ENCODE measurements around the gene MRPS15.
A peak's percentile ranks its signal among the peaks of the same experiment; 100 is the strongest.

Gene MRPS15

DNA sequence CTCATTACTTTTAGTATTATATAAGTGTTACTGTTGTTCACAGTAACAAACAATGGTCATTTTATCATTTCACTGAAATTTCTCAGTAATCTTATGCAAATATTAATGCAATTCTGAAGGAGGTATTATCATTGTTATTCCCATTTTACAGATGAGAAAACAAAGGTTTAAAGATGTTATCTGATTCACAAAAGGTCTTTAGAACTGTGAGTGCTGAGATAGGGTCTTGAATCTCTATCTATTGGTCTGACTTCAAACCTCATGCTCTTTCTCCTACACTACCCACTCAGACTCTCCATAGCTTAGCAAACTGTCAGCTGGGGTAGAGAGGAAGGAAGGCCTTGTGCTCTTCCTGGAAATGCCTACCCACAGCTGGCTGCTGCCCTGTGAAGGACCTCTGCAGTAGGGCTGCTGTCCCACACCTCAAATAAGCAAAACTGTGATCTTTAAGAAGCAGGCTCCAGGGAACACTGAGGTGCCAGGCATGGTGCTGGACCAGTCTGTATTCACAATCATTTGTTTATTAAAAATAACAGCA, 7.7 kb downstream of the MRPS15 start:
- DNase-seq, result no peak

DNA sequence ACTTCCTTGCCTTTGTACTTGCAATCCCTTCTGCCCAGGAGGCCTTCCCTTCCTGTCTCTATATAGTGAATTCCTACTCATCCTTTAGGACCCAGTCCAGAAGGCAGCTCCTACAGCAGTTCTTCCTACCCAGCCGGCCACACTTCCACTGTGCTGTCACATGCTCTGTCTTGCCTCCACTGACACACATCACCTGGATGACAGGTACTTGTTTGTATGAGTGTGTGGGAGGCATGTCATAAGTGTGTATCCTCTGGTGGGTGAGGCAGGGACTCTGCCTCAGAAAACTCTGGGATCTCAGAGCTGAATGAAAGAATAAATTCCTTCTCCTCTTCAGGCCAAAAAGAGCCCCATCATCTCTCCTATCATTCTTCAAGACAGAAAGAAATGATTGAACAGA, 8.8 kb downstream of the MRPS15 start:
- DNase-seq, result no peak

DNA sequence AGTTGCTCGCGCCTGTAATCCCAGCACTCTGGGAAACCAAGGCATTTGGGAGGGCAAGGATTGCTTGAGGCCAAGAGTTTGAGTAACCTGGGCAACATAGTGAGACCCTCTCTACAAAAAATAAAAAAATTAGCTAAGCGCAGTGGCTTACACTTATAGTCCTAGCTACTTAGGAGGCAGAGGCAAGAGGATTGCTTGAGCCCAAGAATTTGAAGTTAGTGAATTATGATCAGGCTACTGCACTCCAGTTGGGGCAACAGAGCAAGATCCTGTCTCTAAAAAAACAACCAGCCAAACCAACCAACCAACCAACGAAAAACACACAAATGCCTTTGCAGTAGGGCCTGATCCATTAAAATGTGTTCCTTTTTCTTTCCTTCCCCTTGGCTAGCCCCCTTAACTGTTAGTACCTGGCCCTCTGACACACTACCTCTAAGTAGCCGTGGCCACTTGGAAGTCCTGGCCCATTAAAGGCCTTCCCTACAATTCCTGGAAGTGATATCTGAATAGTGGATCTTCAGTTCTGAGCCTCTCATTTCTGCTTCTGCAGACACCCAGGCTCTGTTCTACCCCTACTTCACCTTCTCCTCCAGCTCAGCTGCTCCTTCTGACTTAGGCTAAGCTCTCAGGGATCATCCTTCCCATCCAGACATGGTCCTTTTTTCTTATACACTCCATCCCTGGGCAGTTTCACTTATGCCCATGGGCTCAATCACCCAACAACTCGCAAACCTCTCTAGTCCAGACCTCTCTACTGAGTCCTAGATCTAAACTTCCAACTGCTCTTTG, 10.4 kb downstream of the MRPS15 start:
- DNase-seq, result no peak

DNA sequence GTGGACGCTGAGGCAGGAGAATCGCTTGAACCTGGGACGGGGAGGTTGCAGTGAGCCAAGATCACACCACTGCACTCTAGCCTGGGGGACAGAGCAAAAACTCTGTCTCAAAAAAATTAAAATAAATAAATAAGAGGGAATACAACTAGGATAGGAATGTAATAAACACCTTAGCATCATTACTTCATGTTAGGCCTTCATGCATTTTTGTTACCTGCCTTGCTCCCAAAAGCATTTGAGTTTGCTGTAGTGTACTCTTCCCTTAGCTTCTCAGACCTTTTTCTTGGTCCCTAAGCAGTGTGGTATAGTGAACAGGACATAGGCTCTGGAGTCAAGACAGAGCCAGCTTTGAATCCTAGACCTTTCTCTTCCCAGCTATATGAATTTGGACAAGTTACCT, 11.1 kb downstream of the MRPS15 start:
- no peak for DNase-seq

DNA sequence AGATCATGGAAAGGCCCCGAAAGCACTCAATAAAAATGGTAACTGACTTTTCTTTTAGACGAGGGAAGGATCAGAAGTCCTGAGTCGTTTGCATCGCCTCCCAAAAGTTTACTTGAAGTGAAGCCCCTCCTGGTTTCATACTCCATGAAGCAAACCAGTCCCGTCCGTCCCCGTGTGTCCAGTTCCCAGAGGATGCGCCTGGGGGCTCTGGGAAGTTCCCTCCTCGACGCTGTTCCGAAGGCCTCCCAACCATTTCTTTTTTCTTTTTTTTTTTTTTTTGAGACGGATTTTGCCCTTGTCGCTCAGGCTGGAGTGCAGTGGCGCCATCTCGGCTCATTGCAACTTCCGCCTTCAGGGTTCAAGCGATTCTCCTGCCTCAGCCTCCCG, 13.3 kb downstream of the MRPS15 start:
- no peak for DNase-seq

DNA sequence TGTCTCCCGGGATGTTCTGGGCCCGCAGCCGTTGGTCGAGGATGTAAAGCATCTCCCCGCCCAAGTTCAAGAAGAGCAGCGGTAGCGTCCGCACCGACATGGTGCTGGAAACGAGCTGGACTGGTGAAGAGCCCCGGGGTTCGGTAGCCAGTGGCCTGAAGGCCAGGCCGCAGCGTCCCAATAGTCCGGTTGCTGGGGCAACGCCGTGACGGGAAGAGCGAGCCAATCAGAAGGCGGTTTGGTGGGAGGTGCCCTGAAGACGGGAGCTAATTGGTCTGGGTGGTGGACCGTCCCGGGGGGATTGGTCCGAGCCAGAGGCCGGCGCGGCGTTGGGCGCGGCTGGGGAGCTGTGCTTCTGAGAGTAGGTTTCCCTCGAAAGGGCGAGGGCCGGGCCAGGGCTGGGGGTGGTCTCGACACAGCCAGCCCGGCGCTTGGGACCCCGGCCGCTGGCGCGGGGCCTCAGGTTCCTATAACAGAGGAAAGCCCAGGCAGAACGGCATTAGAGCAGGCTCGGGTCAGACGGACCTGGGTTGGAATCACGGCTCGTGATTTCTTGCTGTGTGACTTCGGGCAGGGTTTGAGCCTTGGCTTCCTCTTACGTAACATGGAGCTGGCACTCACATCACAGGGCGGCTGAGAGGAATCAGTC, 13.8 kb downstream of the MRPS15 start, which contains the start of gene OSCP1:
TSS of gene OSCP1 (minus strand) at position 182 of the 649 bp plus-strand sequence. CDS start at position 100, 82 bp downstream.
- DNase-seq, result peak; percentile 36

DNA sequence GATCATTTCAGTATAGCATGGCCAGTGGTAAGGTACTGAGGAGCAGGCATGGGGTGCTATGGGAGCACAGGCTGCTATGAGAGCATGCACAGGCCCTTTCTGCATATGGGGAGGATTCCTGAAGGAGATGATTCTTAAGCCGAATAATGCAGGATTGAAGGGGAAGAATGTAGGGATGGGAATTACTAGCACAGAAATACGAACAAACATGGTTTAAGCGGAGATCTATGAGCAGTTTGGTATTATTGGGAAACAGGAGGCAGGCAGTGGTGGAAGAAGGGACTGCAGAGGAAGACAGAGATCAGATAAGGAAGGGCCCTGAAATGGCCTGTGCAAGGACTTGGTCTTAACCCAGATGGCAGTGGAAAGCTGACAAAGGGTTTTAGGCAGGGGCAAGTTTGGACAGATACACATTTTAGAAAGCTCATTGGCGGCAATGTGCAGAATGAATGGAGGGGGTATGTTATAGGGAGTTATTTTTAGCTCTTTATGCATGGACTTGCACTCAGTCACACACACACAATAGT, 15.6 kb downstream of the MRPS15 start:
- DNase-seq, result no peak

DNA sequence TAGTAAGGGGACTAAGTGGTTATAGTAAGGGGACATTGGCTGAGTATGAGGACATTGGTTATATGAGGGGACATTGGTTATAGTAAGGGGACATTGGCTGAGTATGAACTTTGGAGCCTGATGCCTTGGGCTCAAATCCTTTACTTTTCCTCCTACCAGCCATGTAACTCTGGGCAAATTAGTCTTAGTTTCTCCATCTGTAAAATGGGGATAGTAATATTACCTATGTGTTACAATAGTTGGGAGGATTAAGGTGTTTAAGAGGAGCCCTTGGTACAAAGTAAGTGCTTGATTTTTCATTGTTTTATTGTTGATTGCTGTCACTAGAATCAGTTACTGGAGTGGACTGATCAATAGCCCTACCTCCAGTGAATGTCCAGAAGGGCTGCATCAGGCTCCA, 16.7 kb downstream of the MRPS15 start:
- DNase-seq, result no peak

DNA sequence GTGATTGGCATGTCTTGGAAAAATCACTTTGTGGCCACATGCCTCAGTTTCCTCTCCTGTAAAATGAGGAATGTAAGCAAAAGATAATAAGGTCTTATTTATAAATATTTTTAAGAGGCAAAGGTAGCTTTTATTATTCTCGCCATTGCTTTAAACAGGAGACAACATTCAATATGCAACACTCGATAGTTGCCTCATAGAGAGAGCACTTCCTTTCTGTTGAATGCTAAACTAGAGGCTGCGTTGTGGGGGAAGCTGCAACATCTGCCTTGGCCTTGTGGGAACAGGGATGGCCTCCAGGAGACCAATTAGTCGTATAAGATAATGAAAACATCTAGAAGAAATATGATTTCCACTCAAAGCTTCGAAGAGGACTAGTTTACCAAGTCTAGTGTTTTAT, 17.4 kb downstream of the MRPS15 start:
- DNase-seq, result no peak

DNA sequence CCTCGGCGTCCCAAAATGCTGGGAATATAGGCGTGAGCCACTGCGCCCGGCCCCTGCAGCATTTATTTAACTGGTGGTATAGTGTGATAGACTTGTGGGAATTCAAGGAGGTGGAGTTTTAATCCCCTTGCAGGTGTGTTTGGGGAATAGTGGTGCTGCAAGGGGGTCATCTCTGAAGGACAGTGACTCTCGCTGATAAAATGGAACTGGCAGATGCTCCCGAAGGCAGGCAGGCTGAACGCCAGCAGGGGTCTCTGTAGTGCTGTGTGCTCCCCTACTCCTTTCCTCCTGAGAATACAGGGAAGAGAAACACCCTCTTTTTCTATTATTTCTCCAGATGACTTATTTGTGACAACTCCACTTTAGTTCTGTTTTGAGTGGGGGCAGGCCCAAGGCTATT, 17.9 kb downstream of the MRPS15 start:
- no peak for DNase-seq

DNA sequence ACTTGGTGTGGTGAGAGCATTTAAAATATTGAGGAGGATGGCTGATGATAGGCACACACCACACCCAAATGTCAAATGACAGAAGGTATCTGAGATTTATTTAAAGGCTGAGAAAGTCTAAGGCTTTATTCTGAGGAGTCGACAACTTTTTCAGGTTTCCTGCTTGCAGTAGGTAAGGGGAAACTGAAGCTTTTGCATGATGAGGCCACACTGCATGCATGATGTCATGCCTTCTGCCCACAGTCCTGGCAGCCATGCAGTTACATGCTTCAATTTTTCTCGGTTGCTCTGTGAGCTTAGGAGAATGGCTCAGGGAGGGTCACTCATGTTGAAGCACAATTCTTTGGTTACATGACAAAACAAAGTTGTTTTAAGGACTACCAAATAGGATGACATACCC, 20.9 kb downstream of the MRPS15 start:
- DNase-seq, result no peak

DNA sequence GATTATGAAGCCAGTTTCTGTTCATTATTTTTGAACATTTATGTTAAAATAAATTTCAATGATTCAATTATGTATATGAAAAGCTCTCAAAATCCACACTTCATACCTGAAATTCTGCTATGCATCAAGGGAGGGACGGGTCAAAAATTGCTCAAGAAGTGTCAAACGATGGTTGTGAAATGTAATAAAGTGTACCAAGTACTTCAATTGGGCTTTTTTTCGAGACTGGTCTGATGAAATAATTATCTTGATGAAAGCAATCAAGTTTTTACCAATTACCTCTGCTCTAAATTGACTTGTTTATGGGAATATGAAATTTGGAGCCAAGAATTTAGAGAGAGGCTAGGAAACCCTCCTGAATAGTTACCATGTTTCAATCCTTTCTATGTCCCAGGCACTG, 21.8 kb downstream of the MRPS15 start:
- no peak for DNase-seq

DNA sequence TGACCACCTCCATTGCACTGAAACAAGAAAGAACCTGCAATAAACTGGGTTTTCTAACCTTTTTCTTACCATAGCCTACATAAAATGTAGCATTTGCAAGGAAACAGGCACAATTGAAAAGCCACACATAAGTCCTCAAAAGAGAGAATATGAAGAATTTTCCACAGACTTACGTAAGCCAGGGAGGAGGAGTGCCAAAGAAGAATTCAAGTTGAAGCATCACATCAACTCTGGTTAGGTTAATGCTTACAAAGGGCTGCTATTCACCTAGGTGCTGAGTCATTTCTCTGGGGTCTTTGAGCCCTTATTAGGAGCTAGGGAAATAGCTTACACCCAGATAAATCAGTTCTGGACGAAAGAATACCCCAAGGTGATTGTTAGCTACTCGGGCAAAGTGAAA, 23.5 kb downstream of the MRPS15 start:
- no peak for DNase-seq

DNA sequence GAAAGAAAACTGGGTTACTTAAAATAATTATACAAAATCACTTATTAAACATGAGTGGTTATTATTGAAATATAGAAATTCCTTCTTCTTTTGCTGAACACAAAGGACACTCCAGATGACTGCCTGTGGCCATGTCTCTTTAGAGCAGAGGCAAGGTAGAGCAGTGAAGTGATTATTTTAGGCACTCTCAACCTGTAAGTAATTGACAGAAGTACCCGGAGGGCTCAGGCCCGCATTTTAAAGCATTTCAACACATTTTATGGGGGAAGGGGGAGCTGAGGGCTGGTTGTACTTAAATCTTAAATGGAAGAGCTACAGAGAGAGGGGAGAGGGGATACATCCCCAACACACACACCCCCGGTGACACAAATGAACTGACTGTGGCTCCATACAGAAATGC, 24.1 kb downstream of the MRPS15 start:
- no peak for DNase-seq

DNA sequence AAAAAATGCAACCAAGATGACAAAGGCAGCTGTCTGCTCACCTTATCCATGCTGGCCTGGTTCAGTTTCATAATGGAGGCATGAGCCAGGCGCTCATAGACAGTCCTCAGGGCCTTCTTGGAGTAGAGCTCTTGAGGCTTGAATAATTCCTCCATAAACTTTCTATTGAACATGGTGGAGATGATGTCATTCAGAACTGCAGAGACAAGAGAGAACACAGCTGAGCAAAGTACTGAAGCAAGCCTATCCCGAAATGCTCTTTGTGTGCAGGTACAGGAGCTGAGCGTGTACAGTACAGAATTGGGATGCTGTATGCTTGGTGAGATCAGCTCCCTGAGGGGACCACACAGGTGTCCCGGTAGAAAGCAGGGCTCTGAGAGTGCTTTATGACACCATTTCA, 25.5 kb downstream of the MRPS15 start:
- no peak for DNase-seq

DNA sequence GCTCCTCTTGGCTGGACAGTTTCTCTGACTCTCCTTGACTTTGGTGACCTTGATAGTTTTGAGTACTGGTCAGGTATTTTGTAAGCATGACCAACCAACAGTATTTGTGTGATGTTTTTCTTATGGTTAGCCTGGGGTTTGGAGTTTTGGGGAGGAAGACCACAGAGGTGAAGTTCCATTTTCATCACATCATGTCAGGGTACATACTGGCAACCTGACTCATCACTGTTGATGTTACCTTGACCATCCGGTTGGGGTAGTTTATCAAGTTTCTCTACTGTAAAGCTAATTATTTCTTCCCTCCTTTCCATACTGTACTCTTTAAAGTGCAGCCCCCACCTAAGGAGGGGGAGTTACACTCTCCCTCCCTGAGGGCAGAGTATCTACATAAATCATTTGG, 27.4 kb downstream of the MRPS15 start:
- DNase-seq, result no peak

DNA sequence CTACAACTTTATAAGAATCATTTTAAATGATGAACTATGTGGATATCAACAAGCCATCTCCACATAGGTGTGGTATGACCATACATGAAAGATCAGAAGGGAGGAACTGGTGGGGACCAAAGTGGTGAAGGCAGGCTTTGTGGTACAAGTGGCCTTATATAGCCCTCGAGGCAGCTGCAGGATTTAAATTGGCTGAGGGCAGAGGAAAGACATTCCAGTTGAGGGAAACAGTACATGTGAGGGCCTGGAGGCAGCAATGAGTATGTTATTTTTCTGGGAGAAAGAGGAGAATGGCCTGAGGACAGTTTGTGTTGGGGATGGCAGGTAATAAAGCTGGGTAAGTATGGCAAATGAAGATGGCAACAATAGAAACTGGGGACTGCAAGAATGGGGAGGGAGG, 31.1 kb downstream of the MRPS15 start:
- DNase-seq, result no peak

DNA sequence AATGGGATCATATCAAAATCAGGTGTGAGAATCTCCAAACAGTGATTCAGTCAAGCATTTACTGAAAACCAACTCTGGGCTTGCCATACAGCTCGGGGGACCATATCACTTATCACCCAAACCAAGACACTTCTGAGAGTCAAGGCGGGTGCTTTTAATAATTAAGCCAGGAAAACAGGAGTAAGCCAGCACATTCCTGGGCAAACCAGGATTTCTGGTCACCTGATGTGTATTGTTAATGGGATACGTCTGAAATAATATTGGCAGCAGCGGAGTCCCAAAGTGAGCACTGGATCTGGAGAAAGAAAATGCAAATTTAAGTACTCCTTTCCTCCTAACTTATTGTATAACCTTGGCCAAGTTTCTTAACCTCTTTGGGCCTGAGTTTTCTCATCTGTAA, 31.6 kb downstream of the MRPS15 start:
- DNase-seq, result no peak

DNA sequence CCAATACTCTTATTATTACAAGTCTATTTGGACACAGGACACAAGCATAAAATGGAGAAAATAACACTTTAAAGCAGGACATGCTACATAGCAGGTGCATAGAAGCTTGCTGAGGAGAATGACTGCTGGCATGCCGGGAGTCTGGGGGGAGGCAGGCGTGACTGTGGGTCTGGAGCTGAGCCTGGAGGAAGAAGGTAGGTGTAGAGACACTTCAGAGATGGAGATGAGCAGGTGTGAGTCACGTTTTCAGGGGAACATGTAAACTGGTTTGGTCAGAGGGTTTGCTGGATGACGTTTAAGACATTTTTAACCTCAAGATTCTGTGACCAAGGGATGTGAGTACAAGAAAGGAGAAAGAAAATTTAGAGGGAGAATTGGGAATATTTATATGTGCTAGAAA, 38.4 kb downstream of the MRPS15 start:
- no peak for DNase-seq

DNA sequence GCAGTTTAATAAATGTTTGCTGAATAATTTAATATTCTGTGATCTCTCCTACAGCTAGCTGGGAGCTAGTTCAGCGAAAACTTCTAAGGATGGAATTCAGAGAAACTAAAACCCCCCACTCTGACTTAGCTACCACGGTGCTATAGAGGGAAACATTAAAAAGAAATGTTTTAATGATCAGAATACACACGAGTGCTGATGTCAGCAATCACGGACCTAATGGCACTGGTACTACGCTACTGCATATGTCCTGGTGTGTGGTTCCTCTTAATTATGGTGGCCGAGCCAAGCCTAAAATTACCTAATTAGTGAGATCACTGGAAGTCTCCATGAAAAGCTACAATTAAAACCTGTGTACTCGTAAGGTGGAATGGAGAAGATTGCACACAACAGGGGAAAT, 42.5 kb downstream of the MRPS15 start:
- no peak for DNase-seq

DNA sequence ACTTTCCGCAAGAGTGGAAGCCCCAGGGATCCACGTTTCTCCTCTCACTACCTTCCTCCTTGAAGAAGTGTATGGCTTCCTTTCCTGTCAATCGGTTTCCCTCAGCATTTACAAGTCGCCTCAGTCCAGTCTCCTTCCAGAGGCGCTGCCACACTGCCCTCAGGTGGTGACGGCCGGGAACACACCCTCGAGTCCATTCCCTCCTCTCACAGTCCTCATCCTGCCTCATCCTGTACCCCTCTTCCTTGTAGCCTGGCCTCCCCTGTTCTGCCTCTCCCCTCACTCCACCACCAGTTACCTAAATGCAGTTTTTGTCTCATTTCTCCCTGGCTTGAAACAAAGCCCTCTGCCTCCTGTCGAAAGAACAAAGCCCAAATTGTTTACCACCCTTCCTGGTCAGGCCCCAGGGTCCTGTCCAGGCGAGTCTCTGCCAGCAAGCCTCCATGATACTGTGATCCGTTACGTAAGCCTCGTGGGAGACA, 43.3 kb downstream of the MRPS15 start:
- no peak for DNase-seq

DNA sequence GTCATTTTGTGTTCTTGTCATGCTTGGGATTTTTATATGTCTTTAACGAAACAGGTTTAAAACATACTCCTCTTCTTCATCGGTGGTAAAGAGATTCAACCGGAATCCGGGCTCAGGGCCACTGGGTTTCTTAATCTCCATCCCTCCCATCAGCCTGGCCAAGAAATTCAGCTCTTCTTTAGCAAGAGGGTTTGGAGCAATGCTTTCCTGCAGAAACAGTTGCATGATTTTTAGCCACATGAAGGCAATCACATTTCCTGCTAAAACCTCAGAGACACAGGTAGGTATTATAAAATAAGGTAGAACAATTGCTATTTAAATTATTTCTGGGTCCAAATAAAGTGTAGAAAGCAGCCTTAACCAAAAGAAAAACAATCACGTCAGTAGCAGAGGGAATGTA, 43.8 kb downstream of the MRPS15 start:
- no peak for DNase-seq

DNA sequence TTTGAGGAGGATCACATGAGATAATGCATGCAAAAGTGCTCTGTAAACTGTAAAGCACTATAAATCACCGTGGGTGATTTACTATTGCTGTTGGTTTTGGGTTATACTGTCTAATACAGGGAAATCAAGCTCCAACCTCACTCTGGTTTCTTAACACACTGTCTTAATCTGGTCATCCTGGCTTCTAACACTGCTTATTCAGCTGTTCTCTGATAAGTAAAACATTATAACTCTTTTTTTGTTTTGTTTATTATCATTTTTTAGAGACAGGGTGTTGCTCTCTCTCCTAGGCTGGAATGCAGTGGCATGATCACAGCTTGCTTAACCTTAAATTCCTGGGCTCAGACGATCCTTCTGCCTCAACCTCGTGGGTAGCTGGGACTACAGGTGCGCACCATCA, 44.6 kb downstream of the MRPS15 start:
- no peak for DNase-seq

DNA sequence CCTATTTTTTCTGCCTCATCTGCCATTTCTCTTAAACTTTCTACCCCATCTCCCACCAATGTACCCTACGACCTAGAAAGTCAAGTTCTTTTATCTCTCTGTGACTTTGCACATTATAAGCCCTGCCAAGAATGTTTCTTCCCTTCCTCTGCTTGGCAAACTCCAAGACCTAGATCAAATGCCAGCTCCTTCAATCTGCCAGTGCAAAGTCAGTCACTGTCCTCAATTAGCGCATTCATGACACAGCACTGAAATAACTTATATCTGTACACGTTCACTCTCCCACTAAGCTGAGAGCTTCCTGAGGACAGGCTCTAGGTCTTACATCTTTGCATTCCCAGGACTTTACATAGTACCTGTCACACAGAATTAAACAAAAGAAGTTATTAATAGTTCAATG, 45.0 kb downstream of the MRPS15 start:
- no peak for DNase-seq

Data from SIG-M5 (cell line).